ENCODE measurements around the gene ARPC1B. TPM values are rescaled to one million over a fixed set of nuclear protein-coding genes. Genes with fewer than 3 reads are reported as not detected.

Gene ARPC1B
- total and polyA plus RNA-seq, 2 donors (not counting 1 experiment from before 2014, with no cell fraction given): 142 to 563 TPM

DNA sequence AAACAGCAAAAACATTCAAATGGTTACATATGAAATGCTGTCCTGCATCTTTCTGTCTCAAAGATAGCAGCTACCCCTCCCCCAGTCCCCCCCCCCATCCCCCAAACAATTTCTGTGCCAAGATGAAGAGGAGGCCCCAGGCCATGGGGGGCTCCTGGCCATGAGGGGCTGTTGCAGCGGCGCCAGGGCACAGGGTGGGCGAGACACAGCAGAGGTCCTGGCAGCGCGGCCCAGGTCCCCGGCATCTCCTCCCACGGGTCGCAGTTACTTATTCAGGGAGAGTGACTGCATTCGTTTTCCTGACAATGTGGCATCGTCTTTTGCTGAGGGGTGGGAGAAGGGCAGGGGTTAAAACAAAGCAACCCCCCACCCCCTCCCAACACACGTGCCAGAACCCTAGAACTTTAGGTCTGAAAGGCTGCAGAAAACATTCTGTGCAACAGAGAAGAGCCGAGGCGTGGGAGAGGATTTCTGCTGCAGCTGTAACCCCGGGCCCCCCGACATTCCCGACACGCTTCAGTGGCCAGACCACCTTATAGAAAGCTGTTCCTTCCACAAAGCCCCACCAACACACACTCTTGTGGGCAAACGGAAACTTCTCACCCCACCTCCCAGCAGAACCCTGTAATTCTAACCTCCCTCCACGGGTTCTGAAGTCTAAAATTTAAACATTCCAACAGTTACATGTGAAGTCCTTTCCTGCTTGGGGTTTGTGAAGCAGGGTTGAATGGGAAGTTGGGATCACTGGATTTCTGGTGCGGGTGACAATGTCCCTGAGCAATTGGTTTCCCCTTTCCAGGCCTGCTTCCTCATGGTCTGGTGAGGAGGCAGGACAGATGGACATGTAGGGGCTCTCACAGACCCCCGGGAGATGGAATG is 22.1 kb downstream of the ARPC1B start:
- peaks cover 20% of the 10 kb centered on the region for H3K4me1 Mint-ChIP-seq
- peaks cover 20% of the 10 kb centered on the region for H3K79me2 ChIP-seq (ENCODE audit: control insufficient read depth, insufficient read depth, low read length)
- no peak overlapping the region for H3K4me3 ChIP-seq (ENCODE audit: control extremely low read depth in 1 of 5, extremely low read depth in 1 of 5, insufficient read depth in 1 of 5, low read depth in 2 of 5, low read length in 4 of 5)
- H3K27me3 ChIP-seq (replicated peaks in 1 of 4; ENCODE audit: control extremely low read depth in 1 of 4, control insufficient read depth in 3 of 4, insufficient read depth in 4 of 4, low read length in 3 of 4): no peaks in the 10 kb centered on the region
- no peaks in the 10 kb centered on the region for H3K9me3 Mint-ChIP-seq (ENCODE audit: insufficient read depth)
- peaks cover 88% of the 10 kb centered on the region for H4K20me1 ChIP-seq (ENCODE audit: control insufficient read depth, insufficient read depth, low read length, poor library complexity, severe bottlenecking)
- no peak overlapping the region for H3K4me3 Mint-ChIP-seq
- no peak overlapping the region for H3K4me2 ChIP-seq (replicated peaks; ENCODE audit: low read depth, low read length, poor library complexity, severe bottlenecking)
- CTCF ChIA-PET: interaction anchor here (1.1 kb wide), 1 partner anchor 31 kb away, joined by 3 read pairs; no protein-coding TSS in a partner anchor
- peak overlapping the region; percentile 37 for H3K27ac Mint-ChIP-seq
- ATAC-seq (ENCODE audit: low read depth) (no peak), DNase-seq (no peak)
- H2AFZ ChIP-seq (ENCODE audit: insufficient read depth, low read depth, low read length, poor library complexity, severe bottlenecking): no peak overlapping the region
- H3K9ac ChIP-seq (ENCODE audit: low read length): no peak overlapping the region
- POLR2A ChIA-PET: no interaction called here
- no peak overlapping the region for H3K27ac ChIP-seq (ENCODE audit: low read length in 2 of 2)
- intact Hi-C loops (cut with micrococcal nuclease): no loop called here
- peaks cover 7 to 70% of the 10 kb centered on the region in 2 experiments for H3K36me3 ChIP-seq (replicated peaks in 1 of 2; ENCODE audit: control extremely low read depth in 1 of 2, control insufficient read depth in 1 of 2, extremely low read depth in 1 of 2, insufficient read depth in 2 of 2, low read length in 1 of 2)
- WGBS (ENCODE audit: insufficient coverage): 83% methylated on average over 9 of the region's 21 CpGs
- no peaks in the 10 kb centered on the region for H3K9me3 ChIP-seq (ENCODE audit: control extremely low read depth in 1 of 3, control insufficient read depth in 2 of 3, insufficient read depth in 1 of 3, low read length in 2 of 3)
- TF ChIP-seq EZH2 (IDR thresholded peaks at IDR 0.05; ENCODE audit: borderline replicate concordance, insufficient read depth, low read depth, low read length, poor library complexity, severe bottlenecking): no peak
- peaks cover 12 to 20% of the 10 kb centered on the region in 2 donors for H3K4me1 ChIP-seq (ENCODE audit: control insufficient read depth in 2 of 2, insufficient read depth in 2 of 2, low read length in 2 of 2)
- H3K27me3 Mint-ChIP-seq: no peaks in the 10 kb centered on the region

DNA sequence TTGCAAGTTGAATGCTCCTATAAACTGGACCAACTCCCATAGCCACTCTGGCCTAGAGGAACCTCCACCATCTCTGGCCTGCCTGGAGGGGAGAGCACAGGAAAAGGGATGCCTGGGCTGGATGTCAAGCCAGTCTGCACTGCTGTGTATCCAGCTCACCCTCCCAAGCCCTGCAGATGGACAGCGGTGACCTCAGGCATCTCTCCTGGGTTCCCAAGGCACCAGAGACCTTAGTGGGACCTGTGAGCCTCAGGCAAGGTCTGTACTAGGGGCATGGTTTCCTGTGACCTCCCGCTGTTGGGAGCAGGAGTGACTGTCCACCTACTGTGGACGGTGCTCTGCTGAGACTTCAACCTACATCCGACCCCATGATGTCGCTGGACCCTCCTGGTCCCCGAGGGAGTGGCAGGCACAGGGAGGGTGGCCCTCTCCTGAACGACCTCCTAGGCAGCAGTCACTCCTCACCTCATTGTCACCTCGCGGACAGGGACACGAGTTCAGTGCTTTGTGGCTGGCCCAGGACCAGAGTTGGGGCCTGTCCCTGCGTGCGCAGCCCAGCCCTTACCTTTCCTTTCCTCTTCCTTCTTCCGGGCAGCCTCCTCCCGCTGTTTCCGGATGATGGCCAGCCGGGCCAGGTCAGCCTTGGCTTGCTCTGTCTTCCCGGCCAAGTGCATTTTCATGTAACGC is 22.9 kb downstream of the ARPC1B start:
- Histone ChIP-seq H3K4me1 (ENCODE audit: control insufficient read depth in 2 of 2, insufficient read depth in 2 of 2, low read length in 2 of 2) (peaks cover 8 to 14% of the 10 kb centered on the region in 2 donors), H3K4me3 (ENCODE audit: control extremely low read depth in 1 of 5, extremely low read depth in 1 of 5, insufficient read depth in 1 of 5, low read depth in 2 of 5, low read length in 4 of 5) (no peak overlapping the region), H3K27me3 (replicated peaks in 1 of 4; ENCODE audit: control extremely low read depth in 1 of 4, control insufficient read depth in 3 of 4, insufficient read depth in 4 of 4, low read length in 3 of 4) (no peaks in the 10 kb centered on the region), H3K27ac (ENCODE audit: low read length in 2 of 2) (peak overlapping the region in 1 of 2 donors; percentile 37), H3K9ac (ENCODE audit: low read length) (no peak overlapping the region), H3K79me2 (ENCODE audit: control insufficient read depth, insufficient read depth, low read length) (peaks cover 12% of the 10 kb centered on the region), H4K20me1 (ENCODE audit: control insufficient read depth, insufficient read depth, low read length, poor library complexity, severe bottlenecking) (peaks cover 80% of the 10 kb centered on the region), H2AFZ (ENCODE audit: insufficient read depth, low read depth, low read length, poor library complexity, severe bottlenecking) (no peak overlapping the region), H3K36me3 (replicated peaks in 1 of 2; ENCODE audit: control extremely low read depth in 1 of 2, control insufficient read depth in 1 of 2, extremely low read depth in 1 of 2, insufficient read depth in 2 of 2, low read length in 1 of 2) (peaks cover 7 to 67% of the 10 kb centered on the region in 2 experiments), H3K9me3 (ENCODE audit: control extremely low read depth in 1 of 3, control insufficient read depth in 2 of 3, insufficient read depth in 1 of 3, low read length in 2 of 3) (no peaks in the 10 kb centered on the region), H3K4me2 (replicated peaks; ENCODE audit: low read depth, low read length, poor library complexity, severe bottlenecking) (no peak overlapping the region)
- intact Hi-C loops (cut with micrococcal nuclease): no loop called here
- Mint-ChIP-seq H3K9me3 (ENCODE audit: insufficient read depth) (no peaks in the 10 kb centered on the region), H3K4me1 (peaks cover 18% of the 10 kb centered on the region), H3K4me3 (no peak overlapping the region), H3K27me3 (no peaks in the 10 kb centered on the region), H3K27ac (peak overlapping the region; percentile 37)
- ChIA-PET CTCF (interaction anchor here (1.1 kb wide), 1 partner anchor 32 kb away, joined by 3 read pairs; no protein-coding TSS in a partner anchor), POLR2A (no interaction called here)
- DNase-seq: no peak
- WGBS (ENCODE audit: insufficient coverage): 92% methylated on average over 12 of the region's 18 CpGs
- no peak for TF ChIP-seq EZH2 (IDR thresholded peaks at IDR 0.05; ENCODE audit: borderline replicate concordance, insufficient read depth, low read depth, low read length, poor library complexity, severe bottlenecking)
- TF ChIP-seq, protein P1, sequence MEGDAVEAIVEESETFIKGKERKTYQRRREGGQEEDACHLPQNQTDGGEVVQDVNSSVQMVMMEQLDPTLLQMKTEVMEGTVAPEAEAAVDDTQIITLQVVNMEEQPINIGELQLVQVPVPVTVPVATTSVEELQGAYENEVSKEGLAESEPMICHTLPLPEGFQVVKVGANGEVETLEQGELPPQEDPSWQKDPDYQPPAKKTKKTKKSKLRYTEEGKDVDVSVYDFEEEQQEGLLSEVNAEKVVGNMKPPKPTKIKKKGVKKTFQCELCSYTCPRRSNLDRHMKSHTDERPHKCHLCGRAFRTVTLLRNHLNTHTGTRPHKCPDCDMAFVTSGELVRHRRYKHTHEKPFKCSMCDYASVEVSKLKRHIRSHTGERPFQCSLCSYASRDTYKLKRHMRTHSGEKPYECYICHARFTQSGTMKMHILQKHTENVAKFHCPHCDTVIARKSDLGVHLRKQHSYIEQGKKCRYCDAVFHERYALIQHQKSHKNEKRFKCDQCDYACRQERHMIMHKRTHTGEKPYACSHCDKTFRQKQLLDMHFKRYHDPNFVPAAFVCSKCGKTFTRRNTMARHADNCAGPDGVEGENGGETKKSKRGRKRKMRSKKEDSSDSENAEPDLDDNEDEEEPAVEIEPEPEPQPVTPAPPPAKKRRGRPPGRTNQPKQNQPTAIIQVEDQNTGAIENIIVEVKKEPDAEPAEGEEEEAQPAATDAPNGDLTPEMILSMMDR (IDR thresholded peaks at IDR 0.05): no peak
- no peak for ATAC-seq (ENCODE audit: low read depth)

Data from B cell (primary cell).